H1 (cell line): ENCODE results near the gene KATNAL2. TPM values are rescaled to one million over a fixed set of nuclear protein-coding genes. Genes with fewer than 3 reads are reported as not detected.

Experiments
- CTCF ChIA-PET: fragments of 300-600 bp; sonication (Branson Sonifier 250); formaldehyde crosslinking; loops from one replicate; lab custom pipeline; 2021; ENCODE audit not compliant: partially characterized antibody; lab: Charles Lee
- POLR2A ChIA-PET: fragments of 300-600 bp; sonication (Branson Sonifier 250); formaldehyde crosslinking; loops from one replicate; lab custom pipeline; 2021; ENCODE audit warnings: inconsistent platforms; ENCODE audit not compliant: partially characterized antibody; lab: Charles Lee
- DNase-seq, 2 experiments: peaks; one replicate each; pipeline versions ENCODE4 v3.0.0 to v3.0.0-alpha.2; 2010 to 2022; ENCODE audit warnings: low spot score in 2 of 2, low read depth in 1 of 2, mixed read lengths in 1 of 2
- FAIRE-seq: peaks from 2 replicates; lab custom pipeline; 2011; peaks lifted over from hg19 to GRCh38; lab: Jason Lieb, UNC
- H2AFZ ChIP-seq: 2 replicates; pipeline ENCODE4 v1.8.1; 2012; ENCODE audit warnings: low read length, inconsistent platforms
- H2AK5ac ChIP-seq: 2 replicates; pipeline ENCODE4 v1.6.1; 2013; ENCODE audit warnings: low read depth, low read length
- H2BK120ac ChIP-seq: replicated peaks from 2 replicates; pipeline ENCODE3; 2013; ENCODE audit warnings: low read depth, low read length, inconsistent platforms
- H2BK12ac ChIP-seq: 2 replicates; pipeline ENCODE4 v1.6.1; 2013; ENCODE audit warnings: low read depth, low read length
- H2BK15ac ChIP-seq: 2 replicates; pipeline ENCODE4 v1.6.1; 2013; ENCODE audit warnings: low read length
- H2BK20ac ChIP-seq: 2 replicates; pipeline ENCODE4 v1.6.1; 2013; ENCODE audit warnings: low read length
- H2BK5ac ChIP-seq: 2 replicates; pipeline ENCODE4 v1.6.1; 2013; ENCODE audit warnings: low read depth, low read length
- H3K14ac ChIP-seq: 2 replicates; pipeline ENCODE4 v1.6.1; 2013; ENCODE audit warnings: inconsistent platforms; ENCODE audit not compliant: insufficient read length
- H3K18ac ChIP-seq: 2 replicates; pipeline ENCODE4 v1.6.1; 2013; ENCODE audit warnings: low read length; ENCODE audit errors: extremely low read depth
- H3K23ac ChIP-seq: 2 replicates; pipeline ENCODE4 v1.6.1; 2013; ENCODE audit warnings: inconsistent platforms; ENCODE audit not compliant: insufficient read length
- H3K23me2 ChIP-seq: 2 replicates; pipeline ENCODE4 v1.6.1; 2013; ENCODE audit warnings: low read depth, low read length
- H3K27ac ChIP-seq: 2 replicates; pipeline ENCODE4 v1.6.1; 2011; ENCODE audit warnings: low read depth, low read length, inconsistent platforms
- H3K27me3 ChIP-seq, 4 experiments: replicated peaks in 1 of 4; 1 replicate in 1 of 4; 2 replicates in 3 of 4; pipeline versions ENCODE4 v1.6.1 to v1.8.1; 2011 to 2013; ENCODE audit warnings: low read length in 3 of 4, mild to moderate bottlenecking in 3 of 4, inconsistent platforms in 2 of 4, mixed read lengths in 2 of 4, moderate library complexity in 1 of 4; ENCODE audit not compliant: control insufficient read depth in 3 of 4, insufficient read depth in 3 of 4; ENCODE audit errors: extremely low read depth in 1 of 4
- H3K36me3 ChIP-seq, 4 experiments: 2 replicates each; pipeline versions ENCODE4 v1.6.1 to v1.8.1; 2011 to 2013; ENCODE audit warnings: mild to moderate bottlenecking in 4 of 4, low read length in 3 of 4, moderate library complexity in 2 of 4, control low read depth in 1 of 4, inconsistent platforms in 1 of 4; ENCODE audit not compliant: insufficient read depth in 4 of 4, control insufficient read depth in 2 of 4
- H3K4ac ChIP-seq: replicated peaks from 2 replicates; pipeline ENCODE3; 2013; ENCODE audit warnings: low read length, low read depth, mixed read lengths, inconsistent platforms; ENCODE audit not compliant: insufficient read length
- H3K4me1 ChIP-seq, 4 experiments: replicated peaks in 1 of 4; 1 replicate in 1 of 4; 2 replicates in 3 of 4; pipeline versions ENCODE4 v1.6.1 to v1.8.1; 2011 to 2013; ENCODE audit warnings: low read length in 3 of 4, inconsistent platforms in 2 of 4, mixed read lengths in 1 of 4; ENCODE audit not compliant: insufficient read depth in 4 of 4, control insufficient read depth in 3 of 4
- H3K4me2 ChIP-seq, 2 experiments: 2 replicates each; pipeline versions ENCODE4 v1.6.1 to v1.8.1; 2011 to 2013; ENCODE audit warnings: low read depth in 2 of 2, low read length in 2 of 2, control low read depth in 1 of 2, inconsistent platforms in 1 of 2, mild to moderate bottlenecking in 1 of 2; ENCODE audit not compliant: insufficient read depth in 1 of 2
- H3K4me3 ChIP-seq, 4 experiments: fragments of 200-600, 300-600 bp in 1 of 4; sonication (generic), shearing (Covaris generic), sonication (Bioruptor Twin) in 1 of 4; 2 replicates each; pipeline versions ENCODE4 v1.5.1 to v1.8.1; 2011 to 2016; ENCODE audit warnings: low read length in 4 of 4, low read depth in 3 of 4, control low read depth in 2 of 4, inconsistent platforms in 2 of 4, mild to moderate bottlenecking in 2 of 4, mixed read lengths in 1 of 4, moderate library complexity in 1 of 4; ENCODE audit not compliant: insufficient read depth in 2 of 4; ENCODE audit errors: extremely low read depth in 1 of 4
- H3K56ac ChIP-seq: replicated peaks from 2 replicates; pipeline ENCODE3; 2013; ENCODE audit warnings: low read depth, mild to moderate bottlenecking, mixed read lengths, low read length, inconsistent platforms; ENCODE audit not compliant: insufficient read length
- H3K79me1 ChIP-seq: 2 replicates; pipeline ENCODE4 v1.6.1; 2013; ENCODE audit warnings: low read depth, low read length, control low read depth
- H3K79me2 ChIP-seq, 2 experiments: 2 replicates each; pipeline versions ENCODE4 v1.6.1 to v1.8.1; 2012 to 2013; ENCODE audit warnings: low read length in 2 of 2, mild to moderate bottlenecking in 2 of 2, inconsistent platforms in 1 of 2; ENCODE audit not compliant: insufficient read depth in 2 of 2, control insufficient read depth in 1 of 2
- H3K9ac ChIP-seq, 4 experiments: replicated peaks in 1 of 4; 1 replicate in 1 of 4; 2 replicates in 3 of 4; pipeline versions ENCODE4 v1.6.1 to v1.8.1; 2011 to 2013; ENCODE audit warnings: low read depth in 3 of 4, low read length in 3 of 4, control low read depth in 2 of 4, mild to moderate bottlenecking in 2 of 4, moderate library complexity in 2 of 4, inconsistent platforms in 1 of 4; ENCODE audit errors: extremely low read depth in 1 of 4
- H3K9me3 ChIP-seq, 2 experiments: 2 replicates each; pipeline versions ENCODE4 v1.6.1 to v1.8.1; 2012 to 2013; ENCODE audit warnings: mild to moderate bottlenecking in 2 of 2, moderate library complexity in 2 of 2, control low read depth in 1 of 2, inconsistent platforms in 1 of 2, low read depth in 1 of 2, low read length in 1 of 2, mixed read lengths in 1 of 2; ENCODE audit not compliant: insufficient read depth in 2 of 2
- H4K20me1 ChIP-seq, 2 experiments: replicated peaks in 1 of 2; 2 replicates each; pipeline versions ENCODE3 to v1.8.1; 2011 to 2013; ENCODE audit warnings: inconsistent platforms in 2 of 2, low read length in 2 of 2, mild to moderate bottlenecking in 1 of 2; ENCODE audit not compliant: insufficient read depth in 2 of 2, control insufficient read depth in 1 of 2
- H4K5ac ChIP-seq: 2 replicates; pipeline ENCODE4 v1.6.1; 2013; ENCODE audit warnings: low read length, low read depth, mixed read lengths, inconsistent platforms; ENCODE audit not compliant: insufficient read length
- H4K8ac ChIP-seq: 2 replicates; pipeline ENCODE4 v1.8.0; 2013; ENCODE audit warnings: mild to moderate bottlenecking, moderate library complexity, low read length, inconsistent platforms; ENCODE audit not compliant: insufficient read depth; ENCODE audit errors: extremely low read depth
- H4K91ac ChIP-seq: replicated peaks from 2 replicates; pipeline ENCODE3; 2013; ENCODE audit warnings: low read length, mixed read lengths, inconsistent platforms; ENCODE audit not compliant: insufficient read length
- HDAC6 ChIP-seq: IDR thresholded peaks from one replicate; pipeline ENCODE4 v1.7.1; 2012; ENCODE audit warnings: low read depth, mild to moderate bottlenecking, inconsistent platforms, low read length, moderate library complexity
- PHF8 ChIP-seq: fragments of 200-600 bp; sonication (generic); conservative IDR thresholded peaks from 2 replicates; pipeline ENCODE4 v1.7.1; 2012; ENCODE audit warnings: low read depth, mild to moderate bottlenecking, inconsistent platforms, low read length, moderate library complexity
- POU5F1 ChIP-seq: IDR thresholded peaks from 2 replicates; pipeline ENCODE4 v1.6.1; 2011; ENCODE audit warnings: low read depth, mild to moderate bottlenecking, low read length, moderate library complexity
- RXRA ChIP-seq: IDR thresholded peaks from 2 replicates; pipeline ENCODE4 v1.6.1; 2011; ENCODE audit warnings: low read depth, mild to moderate bottlenecking, low read length, moderate library complexity; ENCODE audit not compliant: insufficient read depth
- SIN3A ChIP-seq, 2 experiments: IDR thresholded peaks in 1 of 2; conservative IDR thresholded peaks in 1 of 2; 2 replicates each; pipeline ENCODE4 v1.6.1; 2011 to 2012; ENCODE audit warnings: low read length in 2 of 2, improper control_type of control experiment in 1 of 2, low read depth in 1 of 2, mild to moderate bottlenecking in 1 of 2
- SIX5 ChIP-seq: IDR thresholded peaks from 2 replicates; pipeline ENCODE4 v1.6.1; 2011; ENCODE audit warnings: mild to moderate bottlenecking, low read depth, low read length
- WGBS, 2 experiments: shearing (Covaris generic) in 1 of 2; methylation state at CpG; one replicate each; pipeline versions ENCODE4 v1.1.6 to v1.1.7; 2013 to 2015; ENCODE audit warnings: low lambda C conversion rate in 2 of 2, mixed read lengths in 2 of 2, inconsistent platforms in 1 of 2, low coverage in 1 of 2, missing lambda C conversion rate in 1 of 2; ENCODE audit not compliant: insufficient replicate concordance in 2 of 2, insufficient coverage in 1 of 2, insufficient read length in 1 of 2; ENCODE audit errors: extremely low coverage in 1 of 2, missing lambda C conversion rate in 1 of 2; 5-methylcytosine and 5-hydroxymethylcytosine counted together
- polyA plus RNA-seq, 7 experiments: library from polyadenylated mRNA; depleted of rRNA in 3 of 7; stranded (reverse) in 5 of 7; unstranded in 2 of 7; fragments of >200 nt in 5 of 7; fragments of 200-250 nt in 2 of 7; gene quantifications; 1 replicate in 5 of 7; 2 replicates in 1 of 7; 4 replicates in 1 of 7; pipeline versions ENCODE4 v1.2.1 to v1.2.3, GENCODE V29; 2011 to 2013; ENCODE audit warnings: missing spikeins in 2 of 7, mixed read lengths in 2 of 7
- total RNA-seq: library from RNA; stranded (reverse); fragmentation: NEBNext Ultra II Directional; extraction: Animal tissue kit (Norgen Biotek cat#: 25700); gene quantifications from 2 replicates; pipeline ENCODE4 v1.2.1, GENCODE V29; 2021
- TF ChIP-seq, protein P1 (sequence below): IDR thresholded peaks from 2 replicates; pipeline ENCODE4 v1.6.1; 2012; ENCODE audit warnings: low read length, inconsistent platforms

The KATNAL2 gene
- total and polyA plus RNA-seq, 2 of the 8 experiments (the other 6 are each of a cell fraction or from before 2014, with no cell fraction given), result 10.0 to 15.2 TPM

DNA sequence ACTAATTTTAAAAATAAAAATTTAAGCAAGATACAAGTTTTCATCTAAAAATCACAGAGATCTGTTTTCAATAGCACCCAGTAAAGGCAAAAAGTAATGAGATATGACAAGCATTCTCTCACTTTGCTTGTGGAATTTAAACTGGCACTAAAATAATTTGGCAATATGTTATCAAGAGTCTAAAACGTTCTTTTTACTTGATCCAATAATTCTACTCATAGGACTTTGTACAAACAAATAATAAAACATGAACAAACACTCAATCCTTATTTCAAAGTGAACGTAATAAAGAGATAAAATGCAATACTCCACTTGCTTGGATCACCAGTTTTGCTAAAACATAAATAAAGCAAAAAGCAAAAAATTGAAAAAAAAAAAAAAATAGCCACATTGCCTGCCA is 30.5 kb upstream of the KATNAL2 start:
- Histone ChIP-seq H3K56ac (no peak overlapping the region), H3K27me3 (no peaks in the 10 kb centered on the region), H3K18ac (no peak overlapping the region), H3K9me3 (peaks cover 21 to 29% of the 10 kb centered on the region in 2 experiments), H2BK12ac (no peak overlapping the region), H3K4me3 (no peak overlapping the region), H2BK120ac (no peak overlapping the region), H3K9ac (no peak overlapping the region), H4K91ac (no peak overlapping the region), H3K4ac (no peak overlapping the region), H3K79me1 (peaks cover 5% of the 10 kb centered on the region; the same call in 1 of the 2 replicates), H3K27ac (no peak overlapping the region), H3K23me2 (no peaks in the 10 kb centered on the region), H2BK5ac (no peak overlapping the region), H4K5ac (no peak overlapping the region), H3K79me2 (peaks cover 8 to 91% of the 10 kb centered on the region in 2 experiments; a peak in 3 of 4 replicates), H3K4me2 (no peak overlapping the region), H2AK5ac (no peak overlapping the region), H3K14ac (no peak overlapping the region), H3K36me3 (peaks cover 9 to 33% (median 24%) of the 10 kb centered on the region in 4 experiments; a peak in 7 of 8 replicates), H3K23ac (no peak overlapping the region), H3K4me1 (no peaks in the 10 kb centered on the region), H2AFZ (no peak overlapping the region), H4K20me1 (no peaks in the 10 kb centered on the region), H2BK15ac (no peak overlapping the region), H2BK20ac (no peak overlapping the region), H4K8ac (no peak overlapping the region)
- TF ChIP-seq RXRA, result no peak
- TF ChIP-seq HDAC6, result no peak
- no peak for TF ChIP-seq POU5F1
- no peak for TF ChIP-seq SIX5
- no peak for TF ChIP-seq SIN3A (conservative IDR thresholded peaks at IDR 0.05 in 1 of 2, IDR thresholded peaks at IDR 0.05 in 1 of 2; ENCODE audit: low read depth in 1 of 2, low read length in 2 of 2)
- TF ChIP-seq, protein P1, sequence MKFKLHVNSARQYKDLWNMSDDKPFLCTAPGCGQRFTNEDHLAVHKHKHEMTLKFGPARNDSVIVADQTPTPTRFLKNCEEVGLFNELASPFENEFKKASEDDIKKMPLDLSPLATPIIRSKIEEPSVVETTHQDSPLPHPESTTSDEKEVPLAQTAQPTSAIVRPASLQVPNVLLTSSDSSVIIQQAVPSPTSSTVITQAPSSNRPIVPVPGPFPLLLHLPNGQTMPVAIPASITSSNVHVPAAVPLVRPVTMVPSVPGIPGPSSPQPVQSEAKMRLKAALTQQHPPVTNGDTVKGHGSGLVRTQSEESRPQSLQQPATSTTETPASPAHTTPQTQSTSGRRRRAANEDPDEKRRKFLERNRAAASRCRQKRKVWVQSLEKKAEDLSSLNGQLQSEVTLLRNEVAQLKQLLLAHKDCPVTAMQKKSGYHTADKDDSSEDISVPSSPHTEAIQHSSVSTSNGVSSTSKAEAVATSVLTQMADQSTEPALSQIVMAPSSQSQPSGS, result no peak
- no peak for TF ChIP-seq PHF8
- DNase-seq, result no peak
- ChIA-PET CTCF (interaction anchor here (1.5 kb wide), 1 partner anchor 64 kb away, joined by 3 read pairs; no protein-coding TSS in a partner anchor), POLR2A (no interaction called here)
- 92% methylated on average over 2 of the region's 2 CpGs; no CpG with 5 or more reads in 1 of the 2 experiments for WGBS, 2 experiments
- FAIRE-seq, result no peak
